H1 (cell line): ENCODE data around the gene HECTD4.

ENCODE experiments used
- ASH2L ChIP-seq: fragments of 200-600, 300-600 bp; sonication (generic); IDR thresholded peaks from one replicate; pipeline ENCODE4 v1.7.1; 2017; ENCODE audit warnings: low read length
- BACH1 ChIP-seq: IDR thresholded peaks from 2 replicates; pipeline ENCODE4 v1.6.1; 2012; ENCODE audit warnings: low read length, improper control_type of control experiment
- CREB1 ChIP-seq: IDR thresholded peaks from 2 replicates; pipeline ENCODE4 v1.6.1; 2012; ENCODE audit warnings: inconsistent platforms
- EP300 ChIP-seq, 2 experiments: IDR thresholded peaks; 1 replicate in 1 of 2; 2 replicates in 1 of 2; pipeline ENCODE4 v1.6.1; 2011 to 2012; ENCODE audit warnings: low read depth in 2 of 2, low read length in 2 of 2, mild to moderate bottlenecking in 2 of 2, borderline replicate concordance in 1 of 2, inconsistent platforms in 1 of 2, moderate library complexity in 1 of 2
- POLR2AphosphoS5 ChIP-seq: IDR thresholded peaks from 2 replicates; pipeline ENCODE4 v1.6.1; 2011; ENCODE audit warnings: low read depth, low read length
- RAD21 ChIP-seq, 2 experiments: IDR thresholded peaks in 1 of 2; conservative IDR thresholded peaks in 1 of 2; 2 replicates each; pipeline ENCODE4 v1.6.1; 2011; ENCODE audit warnings: low read depth in 2 of 2, low read length in 2 of 2, improper control_type of control experiment in 1 of 2, inconsistent platforms in 1 of 2, mild to moderate bottlenecking in 1 of 2, moderate library complexity in 1 of 2
- RFX5 ChIP-seq: IDR thresholded peaks from 2 replicates; pipeline ENCODE4 v1.6.1; 2011; ENCODE audit warnings: low read depth, low read length, improper control_type of control experiment, borderline replicate concordance
- SIN3A ChIP-seq, 2 experiments: IDR thresholded peaks in 1 of 2; conservative IDR thresholded peaks in 1 of 2; 2 replicates each; pipeline ENCODE4 v1.6.1; 2011 to 2012; ENCODE audit warnings: low read length in 2 of 2, improper control_type of control experiment in 1 of 2, low read depth in 1 of 2, mild to moderate bottlenecking in 1 of 2
- TF ChIP-seq, protein P1 (sequence below), 3 experiments: IDR thresholded peaks; 1 replicate in 2 of 3; 2 replicates in 1 of 3; pipeline versions ENCODE4 v1.5.1 to v1.6.1; 2011; ENCODE audit warnings: low read length in 3 of 3, mild to moderate bottlenecking in 3 of 3, inconsistent platforms in 2 of 3, low read depth in 1 of 3, moderate library complexity in 1 of 3; ENCODE audit not compliant: insufficient read depth in 1 of 3; ENCODE audit errors: control extremely low read depth in 1 of 3
- TF ChIP-seq, protein P2 (sequence below): IDR thresholded peaks from 2 replicates; pipeline ENCODE4 v1.6.1; 2011; ENCODE audit warnings: low read length, improper control_type of control experiment

DNA sequence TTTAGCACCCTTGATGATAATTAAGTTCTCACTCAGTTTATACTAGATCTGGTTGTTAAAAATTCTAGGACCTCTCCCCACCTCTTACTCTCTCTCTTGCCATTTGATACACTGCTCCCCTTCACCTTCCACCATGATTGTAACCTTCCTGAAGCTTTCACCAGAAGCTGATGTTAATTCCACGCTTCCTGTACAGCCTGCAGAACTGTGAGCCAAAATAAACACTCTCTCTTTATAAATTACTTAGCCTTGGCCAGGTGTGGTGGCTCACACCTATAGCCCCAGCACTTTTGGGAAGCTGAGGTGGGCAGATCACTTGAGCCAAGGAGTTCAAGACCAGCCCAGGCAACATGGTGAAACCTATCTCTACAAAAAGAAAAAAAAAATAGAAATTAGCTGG, 11.1 kb upstream of the HECTD4 start:
- TF ChIP-seq, protein P1, sequence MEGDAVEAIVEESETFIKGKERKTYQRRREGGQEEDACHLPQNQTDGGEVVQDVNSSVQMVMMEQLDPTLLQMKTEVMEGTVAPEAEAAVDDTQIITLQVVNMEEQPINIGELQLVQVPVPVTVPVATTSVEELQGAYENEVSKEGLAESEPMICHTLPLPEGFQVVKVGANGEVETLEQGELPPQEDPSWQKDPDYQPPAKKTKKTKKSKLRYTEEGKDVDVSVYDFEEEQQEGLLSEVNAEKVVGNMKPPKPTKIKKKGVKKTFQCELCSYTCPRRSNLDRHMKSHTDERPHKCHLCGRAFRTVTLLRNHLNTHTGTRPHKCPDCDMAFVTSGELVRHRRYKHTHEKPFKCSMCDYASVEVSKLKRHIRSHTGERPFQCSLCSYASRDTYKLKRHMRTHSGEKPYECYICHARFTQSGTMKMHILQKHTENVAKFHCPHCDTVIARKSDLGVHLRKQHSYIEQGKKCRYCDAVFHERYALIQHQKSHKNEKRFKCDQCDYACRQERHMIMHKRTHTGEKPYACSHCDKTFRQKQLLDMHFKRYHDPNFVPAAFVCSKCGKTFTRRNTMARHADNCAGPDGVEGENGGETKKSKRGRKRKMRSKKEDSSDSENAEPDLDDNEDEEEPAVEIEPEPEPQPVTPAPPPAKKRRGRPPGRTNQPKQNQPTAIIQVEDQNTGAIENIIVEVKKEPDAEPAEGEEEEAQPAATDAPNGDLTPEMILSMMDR (IDR thresholded peaks at IDR 0.05; ENCODE audit: control extremely low read depth in 1 of 3, insufficient read depth in 1 of 3, low read depth in 1 of 3, low read length in 3 of 3) = no peak
- TF ChIP-seq POLR2AphosphoS5 (no peak), BACH1 (no peak), CREB1 (no peak), SIN3A (conservative IDR thresholded peaks at IDR 0.05 in 1 of 2, IDR thresholded peaks at IDR 0.05 in 1 of 2; ENCODE audit: low read depth in 1 of 2, low read length in 2 of 2) (no peak), RFX5 (no peak), EP300 (IDR thresholded peaks at IDR 0.05; ENCODE audit: borderline replicate concordance in 1 of 2, low read depth in 2 of 2, low read length in 2 of 2) (no peak), ASH2L (no peak), RAD21 (IDR thresholded peaks at IDR 0.05 in 1 of 2, conservative IDR thresholded peaks at IDR 0.05 in 1 of 2; ENCODE audit: low read depth in 2 of 2, low read length in 2 of 2) (no peak)
- TF ChIP-seq, protein P2, sequence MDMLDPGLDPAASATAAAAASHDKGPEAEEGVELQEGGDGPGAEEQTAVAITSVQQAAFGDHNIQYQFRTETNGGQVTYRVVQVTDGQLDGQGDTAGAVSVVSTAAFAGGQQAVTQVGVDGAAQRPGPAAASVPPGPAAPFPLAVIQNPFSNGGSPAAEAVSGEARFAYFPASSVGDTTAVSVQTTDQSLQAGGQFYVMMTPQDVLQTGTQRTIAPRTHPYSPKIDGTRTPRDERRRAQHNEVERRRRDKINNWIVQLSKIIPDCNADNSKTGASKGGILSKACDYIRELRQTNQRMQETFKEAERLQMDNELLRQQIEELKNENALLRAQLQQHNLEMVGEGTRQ = no peak
